ENCODE results near the gene MAGED1. TPM values are rescaled to one million over a fixed set of nuclear protein-coding genes. Genes with fewer than 3 reads are reported as not detected.
A peak's percentile ranks its signal among the peaks of the same experiment; 100 is the strongest.
"Not testable (repeated sequence)": the region's sequence is repeated elsewhere in the genome, so short reads cannot be mapped to it uniquely, and the experiment has no call there.

The MAGED1 gene
- polyA plus RNA-seq, 3 donors, result 305 to 356 (median 318) TPM

DNA sequence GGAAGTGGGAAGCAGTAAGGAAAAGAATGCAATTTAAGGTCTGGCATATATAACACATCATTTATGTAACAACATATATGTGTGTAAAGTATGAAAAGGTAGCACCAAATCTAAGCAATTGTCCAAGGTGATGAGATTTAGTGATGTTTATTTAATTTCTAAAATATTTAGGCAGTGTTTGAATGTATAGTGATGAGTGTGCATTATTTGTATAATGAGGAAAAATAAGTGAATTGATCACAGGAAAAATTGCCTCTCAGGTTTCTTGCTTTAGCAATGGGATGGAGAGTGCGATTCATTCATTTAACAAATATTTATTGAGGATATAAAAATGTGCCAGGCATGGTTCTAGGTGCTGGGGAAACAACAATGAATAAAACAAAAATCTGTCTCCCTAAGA lies 2.2 kb upstream of the MAGED1 start:
- DNase-seq, result no peak

DNA sequence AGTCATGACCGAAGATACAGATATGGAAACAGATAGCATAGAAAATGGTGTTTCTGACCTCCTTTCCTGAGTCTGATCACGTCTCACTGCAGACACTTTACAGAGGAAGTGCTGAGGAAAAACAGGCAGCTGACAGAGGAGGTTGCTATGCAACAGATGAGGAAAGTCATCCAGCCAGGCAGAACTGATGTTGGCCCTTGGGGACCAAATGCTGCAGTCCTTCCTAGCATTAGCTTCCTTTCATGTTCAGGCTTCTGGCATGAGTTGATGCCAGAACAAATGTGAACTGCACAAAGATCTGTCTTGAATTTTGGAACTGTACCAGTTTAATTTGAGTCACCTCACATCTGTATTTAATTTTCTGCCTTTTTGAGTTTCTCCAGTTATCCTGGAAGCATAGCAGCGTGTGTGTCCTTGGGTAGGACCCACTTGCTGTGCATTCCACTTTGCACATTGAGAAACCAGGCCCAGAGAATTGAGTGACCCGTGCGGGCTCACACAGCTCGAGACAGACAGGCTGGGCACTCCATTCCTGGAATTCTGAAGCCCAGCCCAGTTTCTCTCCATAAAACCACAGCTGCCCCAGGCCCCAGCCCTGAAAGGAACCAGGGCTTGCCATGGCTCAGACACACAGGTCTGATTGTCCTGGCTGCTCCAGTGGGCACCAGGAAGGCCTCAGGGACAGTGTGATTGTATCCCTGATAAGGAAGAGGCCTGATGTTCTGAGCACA lies 1.4 kb upstream of the MAGED1 start:
- no peak for DNase-seq

- peak; percentile 48 for DNase-seq
These were observed 691 bp downstream of the MAGED1 start for GRCh38 chrX:51893931-51894696.

DNA sequence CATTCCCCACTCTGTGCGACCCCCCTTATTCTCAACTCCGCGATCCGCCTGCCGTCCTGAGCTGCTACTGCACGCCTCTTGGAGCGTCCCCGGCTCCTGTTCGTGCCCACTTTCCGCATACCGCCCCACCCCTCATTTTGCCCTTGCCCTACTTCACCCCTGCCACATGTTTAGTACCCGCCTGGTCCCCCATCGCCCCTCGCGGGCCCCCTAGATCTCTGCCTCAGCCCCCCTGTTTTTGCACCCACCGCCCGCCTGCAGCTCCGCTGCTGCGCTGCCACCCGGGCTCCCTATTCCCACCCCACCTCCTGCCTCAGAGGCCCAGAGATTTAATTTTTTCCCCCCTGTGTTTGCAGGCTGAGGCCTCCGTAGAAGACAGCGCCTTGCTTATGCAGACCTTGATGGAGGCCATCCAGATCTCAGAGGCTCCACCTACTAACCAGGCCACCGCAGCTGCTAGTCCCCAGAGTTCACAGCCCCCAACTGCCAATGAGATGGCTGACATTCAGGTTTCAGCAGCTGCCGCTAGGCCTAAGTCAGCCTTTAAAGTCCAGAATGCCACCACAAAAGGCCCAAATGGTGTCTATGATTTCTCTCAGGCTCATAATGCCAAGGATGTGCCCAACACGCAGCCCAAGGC lies 1.4 kb downstream of the MAGED1 start:
- DNase-seq, result peak; percentile 24

DNA sequence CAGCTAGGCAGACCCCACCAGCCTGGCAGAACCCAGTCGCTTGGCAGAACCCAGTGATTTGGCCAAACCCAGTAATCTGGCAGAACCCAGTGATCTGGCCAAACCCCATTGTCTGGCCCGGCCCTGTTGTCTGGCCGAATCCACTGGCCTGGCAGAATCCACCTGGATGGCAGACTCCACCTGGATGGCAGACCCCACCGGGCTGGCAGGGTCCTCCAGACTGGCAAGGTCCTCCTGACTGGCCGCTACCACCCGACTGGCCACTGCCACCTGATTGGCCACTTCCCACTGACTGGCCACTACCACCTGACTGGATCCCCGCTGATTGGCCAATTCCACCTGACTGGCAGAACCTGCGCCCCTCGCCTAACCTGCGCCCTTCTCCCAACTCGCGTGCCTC lies 3.2 kb downstream of the MAGED1 start:
- DNase-seq, result no peak

GRCh38 chrX:51899741-51900140 lies 6.3 kb downstream of the MAGED1 start:
- DNase-seq, result no peak

- no peak for DNase-seq
These were observed 9.2 kb downstream of the MAGED1 start for GRCh38 chrX:51902510-51903050.

GRCh38 chrX:51905152-51905551 lies 11.7 kb downstream of the MAGED1 start:
- not testable (repeated sequence) for DNase-seq

DNA sequence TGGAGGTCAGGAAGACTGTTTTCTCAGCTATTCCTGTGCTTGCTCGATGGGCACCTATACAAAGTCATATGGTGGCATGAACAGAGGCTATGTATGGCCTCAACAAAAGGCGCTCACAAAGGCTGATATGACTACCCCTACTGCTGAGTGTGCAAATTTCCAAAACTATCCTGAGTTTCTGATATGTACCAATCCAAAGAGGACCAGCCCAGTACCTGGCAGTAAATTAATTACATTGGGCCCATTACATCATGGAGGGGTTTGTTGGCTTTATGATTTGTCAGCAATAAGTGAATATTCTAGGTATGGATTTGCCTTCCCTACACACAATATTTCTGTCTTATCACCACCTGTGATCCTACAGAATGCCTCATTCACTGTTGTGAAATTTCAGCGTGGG lies 12.3 kb downstream of the MAGED1 start:
- no peak for DNase-seq

DNA sequence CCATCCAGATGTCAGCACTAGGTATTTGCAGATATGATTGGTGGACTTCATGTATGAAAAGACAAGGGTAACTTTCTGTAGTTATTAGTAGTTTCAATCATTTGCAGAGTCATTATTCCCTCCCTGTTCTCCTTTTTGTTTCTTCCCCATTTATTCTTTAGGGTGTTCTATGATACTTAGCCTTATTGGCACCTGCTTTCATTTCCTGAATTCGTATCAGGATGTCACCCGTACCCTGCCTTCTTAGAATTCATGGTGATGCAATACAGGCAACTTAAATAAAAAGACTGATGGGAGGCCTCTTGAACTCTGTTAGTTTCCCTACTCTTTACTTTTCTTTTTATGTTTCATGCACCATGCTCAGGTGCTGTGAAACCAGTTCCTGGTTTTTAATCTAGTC lies 24.2 kb downstream of the MAGED1 start:
- DNase-seq, result no peak

DNA sequence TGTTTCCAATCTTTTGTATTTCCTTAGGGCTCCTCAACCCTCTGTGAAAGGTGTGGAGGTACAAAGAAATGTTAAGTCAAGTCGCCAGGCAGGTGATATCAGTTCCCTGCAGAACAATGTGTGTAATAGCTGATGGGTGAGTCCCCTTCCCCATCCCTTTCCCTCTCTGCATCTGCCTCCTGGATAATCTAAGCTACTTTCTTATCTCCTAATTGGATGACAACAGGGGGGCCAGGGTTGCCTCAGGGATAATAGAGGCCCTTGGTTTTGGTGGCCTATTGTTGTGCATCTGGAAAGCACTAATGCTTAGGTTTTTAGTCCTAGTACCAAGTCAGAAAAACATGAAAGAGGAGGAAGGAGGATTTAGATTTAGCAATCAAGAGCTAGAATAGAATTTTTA lies 29.1 kb downstream of the MAGED1 start:
- no peak for DNase-seq

- no peak for DNase-seq
These were observed 38.2 kb downstream of the MAGED1 start for GRCh38 chrX:51931566-51932150.

Other genes with a start within 250 kb of the MAGED1 start
- under 1 TPM; 0.20 to 0.33 (median 0.22) TPM for gene CENPVL2, start 210.8 kb upstream of the MAGED1 start, polyA plus RNA-seq (ENCODE audit: insufficient read length in 3 of 3)
- under 1 TPM; 0.20 to 0.33 (median 0.22) TPM for gene CENPVL1, start 183.1 kb upstream of the MAGED1 start, polyA plus RNA-seq (ENCODE audit: insufficient read length in 3 of 3)
- gene GSPT2, start 150.2 kb upstream of the MAGED1 start, polyA plus RNA-seq (ENCODE audit: insufficient read length in 3 of 3), result 10 to 100 TPM; 19.7 to 22.3 (median 21.0) TPM
- gene MAGED4B, start 175.6 kb downstream of the MAGED1 start, polyA plus RNA-seq (ENCODE audit: insufficient read length in 3 of 3), result 10 to 100 TPM; 65.6 to 87.9 (median 85.4) TPM